ENCODE data around the gene PROZ.

PROZ gene

DNA sequence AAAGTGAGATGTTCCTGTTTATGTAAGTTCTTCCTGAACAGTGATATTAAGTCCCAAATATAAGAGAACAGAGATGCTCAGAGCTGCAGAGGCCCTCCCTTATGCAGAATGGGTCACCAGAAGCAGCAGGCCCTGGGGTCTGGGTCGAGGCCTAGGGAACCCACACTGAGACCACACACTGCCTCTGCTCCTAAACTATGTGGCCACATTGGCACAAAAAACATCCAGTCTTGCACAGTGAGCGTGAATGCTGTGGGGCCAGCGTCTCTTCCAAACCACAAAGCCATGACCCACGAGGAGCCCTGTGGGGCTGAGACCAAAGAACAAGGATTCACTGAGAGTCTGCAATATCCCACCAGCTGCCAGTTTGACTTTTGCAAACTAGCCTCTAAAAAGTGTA is 23.6 kb downstream of the PROZ start:
- DNase-seq, result no peak

DNA sequence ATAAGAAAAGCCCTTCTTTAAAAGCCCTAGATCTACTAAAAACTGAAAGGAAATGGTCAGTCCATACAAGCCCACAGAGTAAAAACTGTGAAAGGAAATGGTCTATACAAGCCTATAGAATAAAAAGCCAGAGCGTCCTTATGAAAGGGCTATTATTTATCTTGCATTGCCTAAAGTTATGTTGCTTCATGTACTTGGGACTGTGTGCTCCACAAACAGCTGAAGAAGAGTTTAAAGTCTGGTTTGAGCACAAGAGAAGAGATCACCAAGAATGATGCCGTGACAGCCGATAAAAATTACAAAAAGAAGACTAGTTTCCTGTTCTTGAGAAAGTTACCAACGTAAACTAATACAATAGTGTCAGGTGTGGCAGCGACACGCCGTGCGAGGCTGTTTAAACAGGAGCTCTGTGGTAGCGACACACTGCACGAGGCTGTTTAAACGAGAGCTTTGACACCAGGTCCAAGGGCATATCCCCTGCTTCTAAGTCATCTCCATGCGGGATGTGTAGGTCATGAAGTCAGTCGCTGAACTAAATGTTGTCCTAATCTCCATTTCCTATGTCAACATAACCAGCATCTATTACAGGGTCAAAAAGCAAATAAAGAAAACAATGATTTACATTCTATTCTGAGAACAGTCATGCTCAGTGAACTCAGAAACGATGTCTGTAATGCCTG is 25.1 kb downstream of the PROZ start:
- no peak for DNase-seq

DNA sequence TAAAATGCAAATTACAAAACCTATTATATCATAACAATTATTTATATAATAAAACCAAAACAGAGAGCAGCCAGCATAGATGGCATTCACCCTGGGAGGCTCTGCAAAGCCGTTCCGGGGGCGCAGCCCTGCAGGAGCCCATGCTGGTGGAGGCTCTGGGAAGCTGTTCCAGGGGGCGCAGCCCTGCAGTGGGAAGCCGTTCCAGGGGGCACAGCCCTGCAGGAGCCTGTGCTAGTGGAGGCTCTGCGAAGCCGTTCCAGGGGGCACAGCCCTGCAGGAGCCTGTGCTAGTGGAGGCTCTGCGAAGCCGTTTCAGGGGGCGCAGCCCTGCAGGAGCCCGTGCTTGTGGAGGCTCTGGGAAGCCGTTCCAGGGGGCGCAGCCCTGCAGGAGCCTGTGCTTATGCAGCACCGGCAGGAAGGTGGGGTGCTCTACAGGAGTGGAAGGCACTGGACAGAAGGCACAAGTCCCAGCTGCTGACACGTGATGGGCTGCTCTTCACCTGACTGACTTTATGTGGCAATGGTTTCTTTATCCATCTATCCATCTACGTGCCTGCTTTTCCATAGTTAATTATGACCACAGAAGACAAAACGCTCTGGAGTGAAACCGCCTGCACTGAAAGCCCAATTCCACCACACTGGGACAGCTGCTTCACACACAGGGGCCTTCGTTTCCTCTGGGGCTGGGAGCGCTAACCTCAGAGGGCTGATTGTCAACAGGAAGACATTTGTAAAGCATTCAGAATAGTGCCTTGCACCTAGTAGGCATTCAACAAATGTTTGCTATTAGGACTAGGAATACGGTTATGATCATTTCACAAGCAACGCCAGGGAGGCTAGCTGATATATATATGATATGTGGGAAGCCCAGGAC is 26.4 kb downstream of the PROZ start:
- peak; percentile 55 for DNase-seq

DNA sequence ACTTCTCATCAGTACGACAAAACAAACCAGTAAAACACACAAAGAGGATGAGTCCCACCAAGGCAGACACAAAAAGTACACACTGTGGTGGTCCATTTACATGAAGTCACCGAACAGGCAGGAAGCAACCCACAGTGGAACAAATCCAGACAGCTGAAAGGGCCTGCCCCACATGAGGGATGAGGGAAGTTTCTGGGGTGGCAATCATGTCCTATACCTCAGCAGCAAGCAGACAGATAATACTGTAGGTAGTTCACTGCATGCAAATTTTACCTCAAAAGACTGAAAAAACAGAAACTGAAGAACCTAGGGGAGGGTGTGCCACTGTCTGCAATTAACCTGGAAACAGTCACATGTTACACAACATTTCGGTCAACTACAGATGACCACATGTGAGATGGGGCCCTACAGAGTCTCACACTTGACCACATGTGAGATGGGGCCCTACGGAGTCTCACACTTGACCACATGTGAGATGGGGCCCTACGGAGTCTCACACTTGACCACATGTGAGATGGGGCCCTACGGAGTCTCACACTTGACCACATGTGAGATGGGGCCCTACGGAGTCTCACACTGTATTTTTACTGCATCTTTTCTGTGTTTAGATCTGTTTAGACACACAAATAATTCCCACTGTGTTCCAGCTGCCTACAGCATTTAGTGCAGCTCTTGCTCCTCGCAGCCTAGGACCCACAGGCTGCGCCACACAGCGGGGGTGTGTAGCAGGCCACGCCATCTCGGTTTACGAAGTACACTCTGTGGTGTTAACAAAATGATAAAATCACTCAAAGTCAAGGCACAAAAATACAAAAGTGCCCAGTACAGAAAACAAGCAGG is 27.8 kb downstream of the PROZ start:
- peak; percentile 54 for DNase-seq

DNA sequence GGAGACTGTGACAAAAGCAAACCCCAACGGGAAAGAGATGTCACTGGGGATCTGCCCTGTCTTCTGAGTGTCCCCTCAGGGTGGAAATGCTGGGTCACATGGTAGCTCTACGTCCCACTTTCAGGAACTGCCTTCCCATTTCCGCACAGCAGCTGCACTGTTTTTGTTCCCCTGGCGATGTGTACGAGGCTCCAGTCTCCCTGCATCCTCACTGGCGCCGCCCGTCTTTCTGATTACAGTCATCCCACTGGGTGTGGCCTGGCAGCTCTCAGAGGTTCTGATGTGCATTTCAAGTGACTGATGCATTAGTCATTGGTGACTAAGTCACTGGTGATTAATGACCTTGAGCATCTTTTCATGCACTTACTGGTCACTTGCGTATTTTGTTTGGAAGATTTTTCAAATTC is 28.8 kb downstream of the PROZ start:
- peak; percentile 24 for DNase-seq

DNA sequence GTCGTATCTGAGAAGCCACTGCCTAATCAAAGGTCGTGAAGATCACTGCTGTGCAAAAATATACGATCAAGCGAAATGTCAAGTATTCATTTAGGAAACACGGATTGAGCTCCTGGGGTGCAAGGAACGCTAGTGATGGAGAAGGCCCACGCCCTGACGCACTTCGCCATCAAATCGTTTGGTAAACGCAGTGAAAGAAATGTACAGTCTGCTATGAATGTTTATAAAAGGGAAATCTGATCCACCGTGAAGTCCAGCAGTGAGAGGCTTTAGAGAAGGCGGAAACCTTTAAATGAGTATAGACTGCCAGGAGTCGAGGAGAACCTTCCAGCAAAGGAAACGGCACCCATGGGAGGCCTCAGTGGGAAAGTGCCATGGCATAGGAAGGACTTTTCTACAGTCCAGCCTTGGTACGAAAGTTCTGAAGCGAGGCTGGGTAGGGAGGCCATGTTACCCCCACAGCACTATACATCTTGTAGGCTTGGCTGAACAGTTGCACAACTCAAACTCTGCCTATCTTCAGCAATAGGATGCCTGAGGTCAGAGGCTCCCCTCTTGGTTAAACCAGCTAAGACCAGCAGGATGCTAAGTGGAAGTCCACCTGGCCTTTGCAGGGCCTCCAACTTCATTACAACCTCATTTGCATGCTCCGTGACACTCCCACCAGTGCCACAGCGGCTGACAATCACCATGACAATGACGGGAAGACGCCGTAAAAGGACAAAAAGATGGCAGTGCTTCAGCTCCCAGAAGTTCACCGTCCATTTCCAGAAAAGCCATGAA is 29.6 kb downstream of the PROZ start:
- DNase-seq, result no peak

DNA sequence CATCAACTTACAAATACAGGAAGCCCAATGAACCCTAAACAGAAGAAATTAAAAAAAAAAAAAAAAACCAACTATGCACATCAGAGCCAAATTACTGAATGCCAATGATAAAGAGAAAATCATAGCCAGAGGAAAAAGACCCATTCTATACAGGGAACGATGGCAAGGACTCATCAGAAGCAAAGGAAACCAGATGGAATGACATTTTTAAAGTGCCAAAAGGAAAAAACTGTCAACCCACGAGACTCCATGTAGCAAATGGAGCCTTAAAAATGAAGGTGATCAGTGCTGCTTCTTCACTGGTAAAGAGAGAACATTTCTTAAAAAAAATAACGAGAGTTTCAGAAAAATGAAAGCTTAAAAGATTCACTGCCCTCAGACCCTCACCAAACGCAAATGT is 31.7 kb downstream of the PROZ start:
- DNase-seq, result no peak

DNA sequence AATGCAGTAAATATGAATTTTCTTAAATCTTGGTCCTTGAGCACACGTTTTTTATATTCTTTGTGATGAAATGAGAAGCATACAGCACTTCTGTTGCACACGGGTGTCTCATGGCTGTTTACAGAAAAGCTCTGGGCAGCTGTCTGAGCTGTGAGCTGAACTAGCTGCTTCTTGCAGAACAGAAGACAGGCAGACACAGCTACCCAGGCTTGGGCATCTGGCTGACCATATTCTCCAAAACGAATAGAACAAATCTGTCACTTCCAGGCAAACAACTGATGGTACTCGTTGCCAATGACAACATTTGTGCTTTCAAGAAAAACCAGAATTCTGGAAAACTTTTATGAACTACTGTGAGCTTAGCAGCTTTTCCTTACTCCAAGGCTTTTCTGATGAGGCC is 33.8 kb downstream of the PROZ start:
- no peak for DNase-seq

DNA sequence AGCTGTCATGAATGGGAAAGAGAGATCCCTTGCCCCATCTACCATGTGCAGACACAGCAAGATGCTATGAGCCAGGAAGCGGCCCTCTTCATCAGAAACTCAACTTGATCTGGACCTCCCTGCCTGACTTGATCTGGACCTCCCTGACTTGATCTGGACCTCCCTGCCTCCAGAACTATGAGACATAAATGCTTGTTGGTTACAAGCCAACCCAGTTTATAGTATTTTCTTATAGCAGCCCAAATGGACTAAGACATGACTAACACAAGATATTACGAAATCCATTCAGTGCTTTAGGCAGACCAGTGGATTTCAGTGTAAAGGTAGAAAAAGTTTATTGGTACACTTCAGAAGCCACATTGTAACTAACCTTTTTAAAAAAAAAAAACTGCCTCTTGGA is 34.5 kb downstream of the PROZ start:
- DNase-seq, result no peak

DNA sequence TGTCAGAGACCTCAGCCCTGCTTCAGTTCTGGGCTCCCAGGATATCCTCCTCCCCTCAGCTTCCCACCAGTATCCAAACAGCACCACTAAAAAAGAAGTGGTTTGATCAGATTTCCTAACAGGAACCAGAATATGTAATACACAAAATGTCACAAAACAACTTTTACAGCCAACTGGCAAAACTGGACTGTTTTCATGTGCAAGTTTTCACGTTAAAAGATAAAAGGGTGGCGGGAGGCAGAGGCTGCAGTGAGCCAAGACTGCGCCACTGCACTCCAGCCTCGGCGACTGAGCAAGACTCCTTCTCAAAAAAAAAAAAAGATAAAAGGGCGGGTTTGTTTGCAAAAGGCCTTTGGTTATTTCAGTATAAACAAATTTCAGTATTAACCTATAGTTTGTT is 36.9 kb downstream of the PROZ start:
- no peak for DNase-seq

DNA sequence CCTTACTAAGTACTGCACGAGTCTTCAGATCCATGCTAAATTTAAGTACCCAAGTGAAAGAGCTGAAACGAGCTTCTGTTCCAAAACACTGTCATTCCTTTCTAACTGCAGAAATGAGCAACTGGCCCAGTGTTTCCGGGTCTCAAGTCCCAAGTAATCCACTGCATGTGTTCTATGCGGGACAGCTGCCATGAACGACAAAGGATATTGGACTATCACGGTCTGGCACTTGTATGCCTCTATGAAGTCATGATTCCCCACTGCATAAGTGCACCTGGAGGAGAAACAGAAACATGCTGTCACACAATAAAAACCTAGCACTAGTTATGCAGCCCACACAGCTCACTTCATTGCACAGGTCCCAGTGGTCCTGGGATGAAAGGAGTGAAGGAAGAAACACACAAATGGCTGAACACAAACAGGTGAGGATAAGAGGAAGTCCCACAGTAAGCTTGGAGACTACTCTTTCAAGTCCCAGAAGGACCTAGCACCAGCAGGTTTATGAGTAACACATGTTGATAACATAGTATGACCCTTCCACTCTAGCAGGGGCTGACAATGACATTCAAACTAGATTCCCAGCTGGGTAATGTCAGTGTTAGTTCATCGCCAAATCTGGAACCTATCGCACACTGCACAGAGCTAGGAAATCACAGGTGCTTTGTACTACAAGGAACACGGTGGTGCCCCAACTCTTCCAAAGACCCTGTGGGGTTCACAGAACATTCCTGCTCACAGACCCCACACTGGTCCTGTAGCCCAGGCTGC is 38.7 kb downstream of the PROZ start:
- no peak for DNase-seq

DNA sequence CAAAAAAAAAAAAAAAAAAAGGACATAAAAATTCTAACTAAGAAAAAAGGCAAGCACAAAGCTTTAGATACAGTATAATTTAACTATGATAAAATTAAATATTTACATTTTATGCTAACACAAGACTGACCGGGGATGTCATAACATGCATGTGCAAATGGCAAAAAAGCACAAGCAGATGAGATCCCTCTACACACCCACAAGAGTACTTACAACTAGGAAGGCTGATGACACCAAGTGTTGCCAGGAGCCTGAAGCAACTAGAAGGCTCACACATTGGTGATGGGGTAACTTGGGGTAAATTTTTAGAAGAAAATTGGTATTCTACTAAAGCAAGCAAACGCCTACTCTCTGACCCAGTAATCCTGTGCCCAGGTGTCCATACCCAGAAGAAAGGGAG is 43.4 kb downstream of the PROZ start:
- DNase-seq, result no peak

DNA sequence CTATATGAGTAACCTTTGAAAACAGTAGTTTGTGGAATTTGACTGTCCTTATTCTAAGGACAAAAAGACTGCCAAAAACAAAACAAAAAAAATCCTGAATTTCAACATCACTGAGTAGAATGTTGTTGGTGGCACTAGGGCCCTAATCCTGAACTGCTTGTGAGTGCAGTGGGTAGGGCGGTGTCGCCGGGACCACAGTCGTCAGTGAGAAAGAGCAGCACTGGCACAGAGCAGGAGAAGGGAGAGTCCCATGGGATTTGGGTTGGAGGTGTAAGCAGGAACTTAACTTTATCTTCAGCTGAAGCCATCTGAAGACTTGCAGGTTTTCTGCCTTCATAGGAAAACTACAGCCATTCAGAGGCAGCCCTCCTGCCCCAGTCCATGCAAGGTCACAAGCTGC is 44.5 kb downstream of the PROZ start:
- no peak for DNase-seq

DNA sequence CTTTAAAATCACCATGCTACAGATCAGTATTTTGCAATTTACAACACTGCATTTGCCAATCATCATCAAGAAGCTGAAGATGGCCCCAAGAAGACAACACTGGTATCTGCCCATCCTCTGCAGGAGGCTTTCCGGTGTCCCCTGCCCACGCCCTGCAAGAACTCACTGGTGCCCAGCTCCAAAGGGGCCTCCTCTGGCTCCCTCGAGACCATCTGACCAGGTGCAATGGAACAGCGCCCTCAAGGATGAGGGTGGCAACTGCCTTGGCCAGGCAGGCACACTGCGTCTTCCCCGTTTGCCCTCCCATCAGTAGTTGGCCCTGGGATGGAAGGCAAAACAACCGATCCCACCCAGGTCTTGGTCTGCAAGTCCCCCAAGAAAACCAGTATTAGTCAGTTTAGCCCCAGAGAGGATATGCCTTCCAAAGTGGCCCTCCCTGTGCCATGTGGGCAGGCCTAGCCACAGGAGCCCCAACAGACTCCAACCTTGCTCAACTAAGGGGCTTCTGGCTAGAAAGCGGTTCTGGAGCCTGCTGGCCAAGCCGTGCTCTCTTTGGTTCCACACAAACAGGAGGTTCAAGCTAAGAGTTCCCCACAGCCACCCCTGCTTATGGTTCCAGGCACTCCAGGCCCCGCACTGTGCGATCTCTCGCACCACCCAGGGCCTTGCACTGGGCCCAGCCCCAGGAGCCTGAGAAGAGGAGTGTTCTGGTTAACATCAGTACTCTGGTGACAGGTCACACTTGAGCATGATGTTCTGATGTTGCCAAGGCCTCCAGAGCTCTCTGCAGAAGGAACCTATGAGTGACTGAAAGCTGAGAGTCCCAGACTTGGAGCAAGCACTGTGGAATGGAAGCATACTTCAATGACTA is 45.3 kb downstream of the PROZ start:
- no peak for DNase-seq

DNA sequence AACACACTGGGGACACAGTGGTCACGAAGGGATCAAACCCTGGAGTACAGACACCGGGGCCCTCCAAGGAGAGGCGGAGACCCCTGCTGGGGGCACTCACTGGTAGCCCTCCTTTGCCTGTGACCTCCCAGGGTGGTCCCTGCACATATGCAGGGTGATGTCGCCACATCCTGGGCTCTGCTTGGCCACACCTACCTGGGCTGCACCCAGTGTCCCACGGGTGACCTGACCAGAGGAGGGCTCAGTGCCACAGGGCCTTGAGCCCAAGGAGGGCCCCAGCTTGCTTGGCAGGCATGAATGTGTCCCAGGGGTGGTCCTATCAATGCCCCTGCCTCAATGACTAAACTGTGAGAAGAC is 45.9 kb downstream of the PROZ start:
- no peak for DNase-seq

DNA sequence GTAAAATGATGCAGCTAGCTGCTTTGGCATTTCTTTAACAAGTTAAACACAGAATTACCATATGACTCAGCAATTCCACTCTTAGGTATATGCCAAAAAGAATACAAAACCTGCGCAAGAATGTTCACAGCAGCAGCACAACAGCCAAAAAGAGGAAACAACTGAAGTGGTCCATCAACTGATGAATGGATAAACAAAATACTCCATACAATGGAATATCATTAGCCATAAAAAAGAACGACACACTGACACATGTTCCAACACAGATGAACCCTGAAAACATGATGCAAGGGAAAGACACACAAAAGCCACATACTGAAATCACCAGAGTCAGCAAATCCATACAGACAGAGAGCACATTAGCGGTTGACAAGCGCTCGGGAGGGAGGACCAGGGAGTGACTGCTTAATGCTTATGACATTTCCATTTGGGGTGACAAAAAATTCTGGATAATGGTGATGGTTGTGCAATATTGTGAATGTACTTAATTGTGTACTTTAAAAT is 47.0 kb downstream of the PROZ start:
- DNase-seq, result no peak

DNA sequence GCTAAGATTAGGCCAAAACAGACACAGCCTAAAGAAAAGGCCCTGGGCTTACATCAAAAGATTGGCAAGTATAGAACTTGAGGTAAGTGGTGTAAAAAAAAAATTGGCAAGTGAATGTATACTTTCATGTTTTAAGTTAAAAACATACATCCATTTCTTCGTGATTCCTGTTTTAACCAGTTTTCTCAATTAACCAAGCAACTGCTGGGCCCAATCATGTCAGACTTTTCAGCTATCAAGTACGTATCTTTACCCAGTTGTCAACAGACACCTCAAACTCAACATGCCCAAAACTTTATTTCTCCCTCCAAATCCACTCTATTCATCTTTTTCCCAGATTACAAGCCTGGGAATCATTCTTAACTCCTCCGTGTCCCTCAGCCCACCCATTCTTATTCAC is 49.0 kb downstream of the PROZ start:
- no peak for DNase-seq

DNA sequence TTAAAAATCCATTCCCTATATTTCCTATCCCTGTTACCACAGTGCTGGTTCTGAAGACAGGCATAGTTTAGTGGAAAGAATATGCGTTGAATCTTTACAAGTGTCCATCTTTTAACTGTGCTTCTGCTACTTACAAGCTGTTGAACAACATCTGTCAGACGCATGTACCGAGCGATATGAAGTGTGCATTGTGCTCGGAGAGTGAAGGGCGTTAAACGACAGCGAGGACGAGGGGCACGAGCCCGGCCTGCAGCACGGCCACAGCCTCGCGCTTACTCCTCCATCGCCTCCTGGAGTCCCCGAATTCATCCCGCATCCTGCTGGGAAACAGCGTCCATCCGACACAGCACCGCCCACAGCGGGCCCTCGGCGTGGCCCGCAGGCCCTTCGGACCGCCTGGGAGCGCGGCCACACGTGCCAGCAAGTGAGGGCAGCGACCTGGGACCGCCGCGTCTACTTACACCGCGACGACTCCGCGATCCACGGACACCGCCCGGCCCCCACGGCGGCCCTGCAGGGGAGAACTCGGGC is 49.5 kb downstream of the PROZ start:
- DNase-seq, result peak; percentile 8

DNA sequence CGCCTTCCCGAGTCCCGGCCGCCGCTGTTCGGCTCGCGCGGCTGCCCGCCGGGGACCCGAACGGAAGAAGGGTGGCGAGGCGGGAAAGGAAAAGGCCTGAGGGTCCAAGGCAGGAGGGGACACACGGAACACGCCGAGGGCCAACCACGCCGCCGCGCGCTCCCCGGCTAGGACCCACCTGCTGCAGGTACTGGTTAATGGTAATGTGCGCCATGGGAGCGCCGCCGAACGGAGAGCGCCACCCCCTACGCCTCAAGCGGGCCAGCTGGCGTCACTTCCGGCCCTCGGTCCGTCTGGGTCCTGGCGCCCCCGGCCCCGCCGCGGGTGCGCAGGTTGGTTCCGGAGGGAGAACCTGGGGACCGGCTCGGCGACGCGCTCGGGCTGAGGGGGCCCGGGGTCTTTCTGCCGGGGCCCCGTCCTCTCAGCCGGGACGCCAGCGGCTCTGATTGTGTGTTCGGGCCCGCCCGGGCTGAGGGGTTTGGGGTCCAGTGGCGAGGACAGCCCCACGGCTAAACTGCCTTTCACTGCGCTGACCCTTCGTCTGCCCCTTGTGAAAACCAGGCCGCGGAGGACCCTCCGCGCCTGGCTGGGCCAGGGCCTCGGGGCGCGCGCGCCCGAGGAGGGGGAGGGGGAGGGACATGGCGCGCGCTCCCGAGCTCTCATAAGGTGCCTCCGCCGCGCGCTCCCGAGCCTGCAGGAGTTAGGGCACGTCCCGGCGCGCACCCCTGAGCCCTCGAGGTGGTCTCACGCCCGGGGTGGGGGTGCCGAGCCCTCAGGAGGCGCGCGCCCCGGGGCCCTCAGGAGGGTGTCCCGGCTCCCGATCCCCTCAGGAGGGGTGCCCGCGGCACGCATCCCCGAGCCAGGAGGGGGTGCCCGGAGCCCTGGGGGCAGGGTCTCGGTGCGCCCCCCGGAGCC is 50.2 kb downstream of the PROZ start, which contains the start of gene PCID2:
TSS of gene PCID2 (minus strand) at position 249 of the 915 bp plus-strand sequence. CDS start at position 214, 35 bp downstream.
- DNase-seq, result peak; percentile 92
